ENCODE results near the gene BMAL1.

The BMAL1 gene

GRCh38 chr11:13313005-13313819 is 35.6 kb downstream of the BMAL1 start:
- TF ChIP-seq POLR2AphosphoS5 (IDR thresholded peaks at IDR 0.05; ENCODE audit: borderline replicate concordance, low read depth, low read length) (no peak), FOXP2 (optimal IDR thresholded peaks at IDR 0.05; ENCODE audit: control extremely low read depth, extremely low read length, insufficient read depth) (no peak), EZH2 (IDR thresholded peaks at IDR 0.05) (no peak)
- DNase-seq (ENCODE audit: low read depth, low spot score) = no peak
- Histone ChIP-seq H3K4me3 (no peak overlapping the region), H3K36me3 (ENCODE audit: insufficient read depth, low read length) (no peaks in the 10 kb centered on the region), H3K9ac (ENCODE audit: insufficient read length) (no peak overlapping the region), H3K27ac (no peak overlapping the region), H3K9me3 (ENCODE audit: low read depth, low read length) (no peaks in the 10 kb centered on the region)

GRCh38 chr11:13314676-13315394 is 37.2 kb downstream of the BMAL1 start:
- Histone ChIP-seq H3K9me3 (ENCODE audit: low read depth, low read length) (no peaks in the 10 kb centered on the region), H3K4me3 (no peak overlapping the region), H3K36me3 (ENCODE audit: insufficient read depth, low read length) (no peaks in the 10 kb centered on the region), H3K9ac (ENCODE audit: insufficient read length) (no peak overlapping the region), H3K27ac (no peak overlapping the region)
- DNase-seq (ENCODE audit: low read depth, low spot score) = no peak
- TF ChIP-seq POLR2AphosphoS5 (IDR thresholded peaks at IDR 0.05; ENCODE audit: borderline replicate concordance, low read depth, low read length) (no peak), EZH2 (IDR thresholded peaks at IDR 0.05) (no peak), FOXP2 (optimal IDR thresholded peaks at IDR 0.05; ENCODE audit: control extremely low read depth, extremely low read length, insufficient read depth) (no peak)

DNA sequence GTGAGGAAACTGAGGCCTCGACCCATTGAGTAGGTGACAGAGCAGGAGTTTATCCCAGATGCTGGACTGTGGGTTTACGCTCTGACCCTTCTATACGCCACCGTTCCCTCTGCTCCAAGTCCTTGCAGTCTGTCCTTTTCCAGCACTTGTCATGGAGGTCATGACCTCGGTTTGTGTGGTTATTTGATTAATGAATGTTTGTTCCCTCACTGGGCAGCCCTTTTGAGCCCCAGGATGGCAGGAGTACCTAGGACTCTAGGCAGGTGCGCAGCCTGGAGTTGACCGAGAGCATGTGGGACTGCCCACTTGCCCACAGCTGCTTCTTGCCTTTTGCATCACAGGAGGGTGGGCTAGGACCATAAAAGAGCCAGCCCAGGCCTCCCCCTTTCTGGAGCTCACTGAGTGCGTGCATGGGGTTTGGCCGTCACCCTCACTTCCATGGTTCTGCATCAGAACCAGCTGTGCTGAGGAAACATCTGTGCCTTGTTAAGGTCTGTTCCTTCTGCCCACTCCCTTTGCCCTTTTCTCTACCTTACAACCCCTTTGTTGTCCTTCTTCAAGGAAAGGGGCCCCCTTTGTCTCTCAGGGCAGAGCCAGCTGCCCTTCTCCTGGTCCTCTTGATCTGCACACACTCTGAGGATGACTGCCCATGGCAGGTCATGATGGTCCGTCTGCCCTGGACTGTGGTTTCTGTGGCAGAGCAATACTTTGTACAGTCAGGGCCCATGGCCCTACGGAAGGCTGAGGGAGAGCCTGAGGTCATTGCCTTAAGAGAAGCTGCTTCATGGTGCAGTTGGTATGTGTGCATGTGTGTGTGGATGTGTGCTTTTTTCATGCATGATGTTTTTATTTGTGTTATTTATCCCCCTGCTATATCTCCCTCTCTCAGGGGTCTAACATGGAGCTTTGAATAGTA is 38.2 kb downstream of the BMAL1 start:
- Histone ChIP-seq H3K9ac (ENCODE audit: insufficient read length) (no peak overlapping the region), H3K9me3 (ENCODE audit: low read depth, low read length) (no peaks in the 10 kb centered on the region), H3K4me3 (no peak overlapping the region), H3K36me3 (ENCODE audit: insufficient read depth, low read length) (no peaks in the 10 kb centered on the region), H3K27ac (no peak overlapping the region)
- DNase-seq (ENCODE audit: low read depth, low spot score) = no peak
- TF ChIP-seq EZH2 (IDR thresholded peaks at IDR 0.05) = no peak
- no peak for TF ChIP-seq FOXP2 (optimal IDR thresholded peaks at IDR 0.05; ENCODE audit: control extremely low read depth, extremely low read length, insufficient read depth)
- no peak for TF ChIP-seq POLR2AphosphoS5 (IDR thresholded peaks at IDR 0.05; ENCODE audit: borderline replicate concordance, low read depth, low read length)

GRCh38 chr11:13316528-13316961 is 39.0 kb downstream of the BMAL1 start:
- no peak for DNase-seq (ENCODE audit: low read depth, low spot score)
- no peak overlapping the region for H3K4me3 ChIP-seq
- H3K9me3 ChIP-seq (ENCODE audit: low read depth, low read length) = no peaks in the 10 kb centered on the region
- H3K27ac ChIP-seq = no peak overlapping the region
- no peak overlapping the region for H3K9ac ChIP-seq (ENCODE audit: insufficient read length)
- TF ChIP-seq FOXP2 (optimal IDR thresholded peaks at IDR 0.05; ENCODE audit: control extremely low read depth, extremely low read length, insufficient read depth) = no peak
- no peaks in the 10 kb centered on the region for H3K36me3 ChIP-seq (ENCODE audit: insufficient read depth, low read length)

- no peak for TF ChIP-seq EZH2 (IDR thresholded peaks at IDR 0.05)
- TF ChIP-seq POLR2AphosphoS5 (IDR thresholded peaks at IDR 0.05; ENCODE audit: borderline replicate concordance, low read depth, low read length) = no peak
- no peak for TF ChIP-seq FOXP2 (optimal IDR thresholded peaks at IDR 0.05; ENCODE audit: control extremely low read depth, extremely low read length, insufficient read depth)
- Histone ChIP-seq H3K4me3 (no peak overlapping the region), H3K36me3 (ENCODE audit: insufficient read depth, low read length) (no peaks in the 10 kb centered on the region), H3K27ac (no peak overlapping the region), H3K9ac (ENCODE audit: insufficient read length) (no peak overlapping the region), H3K9me3 (ENCODE audit: low read depth, low read length) (no peaks in the 10 kb centered on the region)
- DNase-seq (ENCODE audit: low read depth, low spot score) = no peak
These were observed 39.9 kb downstream of the BMAL1 start for GRCh38 chr11:13317293-13318080.

DNA sequence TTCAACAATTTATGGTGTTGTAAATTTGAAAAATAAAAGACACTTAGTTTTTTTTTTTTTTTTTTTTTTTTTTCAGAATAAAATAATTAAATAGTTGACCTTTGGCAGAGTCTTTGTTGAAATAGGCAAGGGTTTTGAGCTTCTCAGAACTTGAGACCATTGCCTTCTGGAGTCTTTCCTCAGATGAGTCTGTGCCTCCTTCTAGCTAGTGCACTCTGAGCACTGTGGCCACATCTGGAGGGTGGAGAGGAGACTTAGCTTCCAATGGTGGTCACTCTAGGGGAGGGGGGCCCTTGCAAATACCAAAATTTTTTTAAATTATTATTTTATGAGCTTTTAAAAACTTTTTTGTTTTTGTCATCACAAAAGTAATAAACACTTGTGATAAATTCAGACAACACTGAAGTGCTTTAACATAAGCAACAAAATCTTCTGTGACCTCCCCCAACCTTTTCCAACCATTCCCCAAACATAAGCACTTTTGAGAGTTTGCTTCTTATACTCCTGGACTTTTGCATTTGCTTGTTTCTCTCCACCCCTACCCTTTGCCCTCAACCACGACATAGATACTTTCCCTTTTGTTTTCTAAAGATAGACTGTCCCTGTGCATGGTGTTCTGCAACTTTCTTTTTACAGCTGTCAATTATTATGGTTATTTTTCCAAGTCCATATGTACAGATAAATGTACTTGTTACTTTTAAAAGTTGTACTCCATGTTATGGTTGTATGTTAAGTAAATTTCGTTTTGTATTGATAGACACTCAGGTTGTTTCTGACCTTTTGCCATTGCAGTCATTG is 41.1 kb downstream of the BMAL1 start:
- TF ChIP-seq FOXP2 (optimal IDR thresholded peaks at IDR 0.05; ENCODE audit: control extremely low read depth, extremely low read length, insufficient read depth) = no peak
- no peak for TF ChIP-seq EZH2 (IDR thresholded peaks at IDR 0.05)
- no peak for TF ChIP-seq POLR2AphosphoS5 (IDR thresholded peaks at IDR 0.05; ENCODE audit: borderline replicate concordance, low read depth, low read length)
- H3K9me3 ChIP-seq (ENCODE audit: low read depth, low read length) = no peaks in the 10 kb centered on the region
- H3K4me3 ChIP-seq = no peak overlapping the region
- no peaks in the 10 kb centered on the region for H3K36me3 ChIP-seq (ENCODE audit: insufficient read depth, low read length)
- H3K27ac ChIP-seq = no peak overlapping the region
- no peak for DNase-seq (ENCODE audit: low read depth, low spot score)
- H3K9ac ChIP-seq (ENCODE audit: insufficient read length) = no peak overlapping the region

GRCh38 chr11:13320688-13321087 is 43.1 kb downstream of the BMAL1 start:
- H3K36me3 ChIP-seq (ENCODE audit: insufficient read depth, low read length) = no peaks in the 10 kb centered on the region
- H3K9ac ChIP-seq (ENCODE audit: insufficient read length) = no peak overlapping the region
- H3K9me3 ChIP-seq (ENCODE audit: low read depth, low read length) = no peaks in the 10 kb centered on the region
- H3K27ac ChIP-seq = no peak overlapping the region
- no peak for DNase-seq (ENCODE audit: low read depth, low spot score)
- H3K4me3 ChIP-seq = no peak overlapping the region
- TF ChIP-seq POLR2AphosphoS5 (IDR thresholded peaks at IDR 0.05; ENCODE audit: borderline replicate concordance, low read depth, low read length) = no peak
- no peak for TF ChIP-seq EZH2 (IDR thresholded peaks at IDR 0.05)
- TF ChIP-seq FOXP2 (optimal IDR thresholded peaks at IDR 0.05; ENCODE audit: control extremely low read depth, extremely low read length, insufficient read depth) = no peak
